Fibroblast of skin of scalp (primary cell): ENCODE data around the gene VWF.
A peak's percentile ranks its signal among the peaks of the same experiment; 100 is the strongest.

ENCODE experiments used
- DNase-seq: peaks from one replicate; pipeline ENCODE4 v3.0.0-alpha.2; 2013

VWF gene

GRCh38 chr12:5946388-5946787 is 178.1 kb downstream of the VWF start:
- DNase-seq, result no peak

- DNase-seq, result peak; percentile 36
Observed at GRCh38 chr12:5945071-5946008, 179.1 kb downstream of the VWF start, which contains the start of gene ANO2. Gene ANO2 (minus strand): TSS chr12:5945259. CDS start chr12:5945217, 42 bp downstream.

GRCh38 chr12:5944688-5945070 is 179.8 kb downstream of the VWF start:
- no peak for DNase-seq

- DNase-seq, result no peak
Observed at GRCh38 chr12:5944053-5944452, 180.4 kb downstream of the VWF start.

GRCh38 chr12:5941907-5942306 is 182.6 kb downstream of the VWF start:
- no peak for DNase-seq

GRCh38 chr12:5927732-5928516 is 196.5 kb downstream of the VWF start:
- DNase-seq, result no peak

- no peak for DNase-seq
Observed at GRCh38 chr12:5925646-5926045, 198.8 kb downstream of the VWF start.

GRCh38 chr12:5924342-5924741 is 200.1 kb downstream of the VWF start:
- no peak for DNase-seq

GRCh38 chr12:5923751-5924150 is 200.7 kb downstream of the VWF start:
- DNase-seq, result no peak

GRCh38 chr12:5923043-5923605 is 201.3 kb downstream of the VWF start:
- DNase-seq, result no peak

- DNase-seq, result no peak
Observed at GRCh38 chr12:5921966-5922899, 202.2 kb downstream of the VWF start.

- no peak for DNase-seq
Observed at GRCh38 chr12:5921027-5921909, 203.2 kb downstream of the VWF start.

GRCh38 chr12:5916785-5917290 is 207.6 kb downstream of the VWF start:
- DNase-seq, result no peak

GRCh38 chr12:5915511-5915910 is 209.0 kb downstream of the VWF start:
- DNase-seq, result no peak

- no peak for DNase-seq
Observed at GRCh38 chr12:5914387-5915149, 209.9 kb downstream of the VWF start.

- no peak for DNase-seq
Observed at GRCh38 chr12:5913387-5913786, 211.1 kb downstream of the VWF start.

GRCh38 chr12:5912437-5913334 is 211.8 kb downstream of the VWF start:
- no peak for DNase-seq

- no peak for DNase-seq
Observed at GRCh38 chr12:5912011-5912410, 212.5 kb downstream of the VWF start.
